OCI-LY7 (cell line): ENCODE measurements around the gene PSMC3. TPM values are rescaled to one million over a fixed set of nuclear protein-coding genes. Genes with fewer than 3 reads are reported as not detected.

Experiments
- BruUV-seq: library from RNA; stranded (reverse); fragments of 400-500 nt; replicated peaks from 2 replicates; lab custom pipeline; 2021; lab: Mats Ljungman, UMichigan
- CTCF ChIA-PET: fragments of 300-600 bp; sonication (Branson Sonifier 250); formaldehyde crosslinking; loops from one replicate; lab custom pipeline; 2022; ENCODE audit warnings: antibody characterized with exemption; ENCODE audit not compliant: unreplicated experiment; lab: Charles Lee
- POLR2A ChIA-PET: fragments of 300-600 bp; sonication (Branson Sonifier 250); formaldehyde crosslinking; loops from one replicate; lab custom pipeline; 2022; ENCODE audit warnings: antibody characterized with exemption; lab: Charles Lee
- DNase-seq: peaks from one replicate; pipeline ENCODE4 v3.0.0-alpha.2; 2015; ENCODE audit warnings: low spot score
- H2AFZ ChIP-seq: fragments of 200-600 bp; sonication (generic), shearing (Covaris generic); 2 replicates; pipeline ENCODE4 v1.6.1; 2014; ENCODE audit warnings: mild to moderate bottlenecking, antibody characterized with exemption, low read length, moderate library complexity
- H3K27ac ChIP-seq: fragments of 200-600 bp; sonication (generic); 2 replicates; pipeline ENCODE4 v1.5.1; 2014; ENCODE audit warnings: mixed run types, low read depth, mild to moderate bottlenecking, moderate library complexity, low read length, inconsistent platforms; ENCODE audit not compliant: poor library complexity, severe bottlenecking
- H3K36me3 ChIP-seq: fragments of 200-600 bp; sonication (generic); 2 replicates; pipeline ENCODE4 v1.6.1; 2014; ENCODE audit warnings: mild to moderate bottlenecking, antibody characterized with exemption, low read length, moderate library complexity, mixed read lengths; ENCODE audit not compliant: insufficient read depth
- H3K4me1 ChIP-seq: fragments of 200-600 bp; sonication (generic); 2 replicates; pipeline ENCODE4 v1.5.1; 2014; ENCODE audit warnings: mild to moderate bottlenecking, low read length; ENCODE audit not compliant: insufficient read depth, poor library complexity, severe bottlenecking
- H3K4me2 ChIP-seq: fragments of 200-600 bp; sonication (generic); 2 replicates; pipeline ENCODE4 v1.6.1; 2014; ENCODE audit warnings: mild to moderate bottlenecking, low read length
- H3K4me3 ChIP-seq: fragments of 200-600 bp; sonication (generic); 2 replicates; pipeline ENCODE4 v1.5.1; 2014; ENCODE audit warnings: mild to moderate bottlenecking, low read depth, low read length; ENCODE audit not compliant: poor library complexity, severe bottlenecking
- H3K79me2 ChIP-seq: fragments of 200-600 bp; sonication (generic); 2 replicates; pipeline ENCODE4 v1.6.1; 2016; ENCODE audit warnings: low read depth, mild to moderate bottlenecking, low read length, moderate library complexity, mixed read lengths; ENCODE audit not compliant: insufficient read depth
- H3K9me2 ChIP-seq: fragments of 200-600 bp; sonication (generic); 2 replicates; pipeline ENCODE4 v1.6.1; 2016; ENCODE audit warnings: mild to moderate bottlenecking, low read length, mixed read lengths; ENCODE audit not compliant: insufficient read depth
- H3K9me3 ChIP-seq: fragments of 200-600 bp; sonication (generic); 2 replicates; pipeline ENCODE4 v1.6.1; 2014; ENCODE audit warnings: mild to moderate bottlenecking, mixed run types, low read length, mixed read lengths
- H4K20me1 ChIP-seq: fragments of 200-600 bp; sonication (generic); 2 replicates; pipeline ENCODE4 v1.6.1; 2014; ENCODE audit warnings: mild to moderate bottlenecking, antibody characterized with exemption, low read length, moderate library complexity, mixed read lengths; ENCODE audit not compliant: insufficient read depth
- CTCF ChIP-seq: fragments of 200-600 bp; sonication (generic); conservative IDR thresholded peaks from 2 replicates; pipeline ENCODE4 v1.5.1; 2014; ENCODE audit warnings: mild to moderate bottlenecking, antibody characterized with exemption, low read length, moderate library complexity, mixed read lengths
- EZH2phosphoT487 ChIP-seq: fragments of 200-600 bp; sonication (generic); IDR thresholded peaks from 2 replicates; pipeline ENCODE4 v1.6.1; 2018; ENCODE audit warnings: low read depth, borderline replicate concordance, mild to moderate bottlenecking, mixed run types, antibody characterized with exemption, low read length, moderate library complexity, mixed read lengths
- intact Hi-C: fragments of 100-400 bp; cut with micrococcal nuclease; formaldehyde crosslinking; loops from one replicate; pipeline ENCODE4 v1.10.0; 2022; ENCODE audit not compliant: unreplicated experiment
- total RNA-seq, 2 experiments: library from RNA; depleted of rRNA in 1 of 2; stranded (reverse); fragments of >200 nt in 1 of 2; shearing (Covaris generic) in 1 of 2; gene quantifications; 2 replicates each; pipeline ENCODE4 v1.2.3, GENCODE V29; 2014 to 2022

Gene PSMC3
- total RNA-seq, 2 experiments from 2014 or later: 122 to 144 TPM

- H2AFZ ChIP-seq: no peak overlapping the region
- H3K9me2 ChIP-seq: no peaks in the 10 kb centered on the region
- intact Hi-C loops: no loop called here
- ChIA-PET POLR2A (no interaction called here), CTCF (no interaction called here)
- no peak overlapping the region for H3K4me3 ChIP-seq
- no TSS peak for BruUV-seq
- no peaks in the 10 kb centered on the region for H4K20me1 ChIP-seq
- no peak overlapping the region for H3K27ac ChIP-seq
- no peak overlapping the region for H3K4me2 ChIP-seq
- no peaks in the 10 kb centered on the region for H3K79me2 ChIP-seq
- H3K4me1 ChIP-seq: no peaks in the 10 kb centered on the region
- no peak for DNase-seq
- no peaks in the 10 kb centered on the region for H3K9me3 ChIP-seq
- H3K36me3 ChIP-seq: no peaks in the 10 kb centered on the region
- TF ChIP-seq EZH2phosphoT487 (no peak), CTCF (no peak)
Measured at GRCh38 chr11:47449541-47449940, 23.3 kb upstream of the PSMC3 start.

GRCh38 chr11:47448566-47449427 is 22.6 kb upstream of the PSMC3 start, which contains the start of gene RAPSN:
Gene RAPSN, minus strand, starts transcription at chr11:47449136. Its CDS starts 172 bp downstream, at chr11:47448964.
- Histone ChIP-seq H4K20me1 (no peaks in the 10 kb centered on the region), H3K9me3 (no peaks in the 10 kb centered on the region), H3K79me2 (no peaks in the 10 kb centered on the region), H3K4me2 (no peak within 1 kb of the TSS), H3K36me3 (no peaks in the 10 kb centered on the region), H2AFZ (no peak within 1 kb of the TSS), H3K4me1 (no peaks in the 10 kb centered on the region), H3K9me2 (no peaks in the 10 kb centered on the region), H3K27ac (no peak within 1 kb of the TSS), H3K4me3 (no peak within 1 kb of the TSS)
- TF ChIP-seq EZH2phosphoT487 (no peak), CTCF (no peak)
- intact Hi-C loops: no loop called here
- BruUV-seq: no TSS peak
- ChIA-PET POLR2A (no interaction called here), CTCF (no interaction called here)
- DNase-seq: no peak

GRCh38 chr11:47447906-47448305 is 21.7 kb upstream of the PSMC3 start:
- Histone ChIP-seq H3K79me2 (no peaks in the 10 kb centered on the region), H3K36me3 (no peaks in the 10 kb centered on the region), H3K9me2 (no peaks in the 10 kb centered on the region), H3K4me3 (no peak overlapping the region), H3K4me1 (peaks cover 7% of the 10 kb centered on the region), H3K27ac (no peak overlapping the region), H3K9me3 (no peaks in the 10 kb centered on the region), H3K4me2 (no peak overlapping the region), H4K20me1 (no peaks in the 10 kb centered on the region), H2AFZ (no peak overlapping the region)
- CTCF ChIA-PET: no interaction called here
- no peak for DNase-seq
- no TSS peak for BruUV-seq
- POLR2A ChIA-PET: no interaction called here
- TF ChIP-seq CTCF: no peak
- TF ChIP-seq EZH2phosphoT487: no peak
- intact Hi-C loops: no loop called here
